Fibroblast of skin of right quadriceps (primary cell): ENCODE measurements around the gene PODXL.
A peak's percentile ranks its signal among the peaks of the same experiment; 100 is the strongest.
"Not testable (repeated sequence)": the region's sequence is repeated elsewhere in the genome, so short reads cannot be mapped to it uniquely, and the experiment has no call there.

Experiments
- DNase-seq: peaks from one replicate; pipeline ENCODE4 v3.0.0-alpha.2; 2013

The PODXL gene

DNA sequence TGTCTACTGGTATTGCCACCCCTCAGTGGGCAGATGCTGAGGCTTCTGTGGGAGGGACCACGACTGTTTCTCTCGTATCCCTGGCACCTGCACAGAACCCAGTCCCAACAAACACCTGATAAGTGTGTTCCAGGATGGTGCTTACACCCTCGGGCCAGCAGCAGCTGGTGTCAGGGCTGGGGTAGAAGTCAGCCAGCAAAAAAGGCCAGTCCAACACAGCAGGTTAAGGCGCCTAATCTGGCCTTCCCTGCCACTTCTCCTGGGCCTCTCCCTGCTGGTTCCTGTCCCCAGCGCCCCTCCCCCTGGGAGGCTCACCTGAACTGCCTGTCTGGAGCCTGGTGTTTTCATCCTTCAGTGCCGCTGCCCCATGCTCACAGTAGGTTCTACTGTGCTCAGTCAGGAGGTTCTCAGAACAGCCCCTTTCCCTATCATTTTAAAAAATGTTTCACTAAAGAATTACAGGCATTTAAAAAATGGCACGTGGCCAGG, 20.0 kb downstream of the PODXL start:
- DNase-seq: no peak

- DNase-seq: no peak
These were observed 22.6 kb downstream of the PODXL start for GRCh38 chr7:131533566-131534561.

- DNase-seq: no peak
These were observed 23.3 kb downstream of the PODXL start for GRCh38 chr7:131533151-131533559.

- DNase-seq: no peak
These were observed 23.8 kb downstream of the PODXL start for GRCh38 chr7:131532570-131533091.

- no peak for DNase-seq
These were observed 26.3 kb downstream of the PODXL start for GRCh38 chr7:131530137-131530536.

- no peak for DNase-seq
These were observed 26.8 kb downstream of the PODXL start for GRCh38 chr7:131529617-131530016.

- no peak for DNase-seq
These were observed 27.2 kb downstream of the PODXL start for GRCh38 chr7:131529179-131529578.

GRCh38 chr7:131527456-131527855, 29.0 kb downstream of the PODXL start:
- DNase-seq: no peak

DNA sequence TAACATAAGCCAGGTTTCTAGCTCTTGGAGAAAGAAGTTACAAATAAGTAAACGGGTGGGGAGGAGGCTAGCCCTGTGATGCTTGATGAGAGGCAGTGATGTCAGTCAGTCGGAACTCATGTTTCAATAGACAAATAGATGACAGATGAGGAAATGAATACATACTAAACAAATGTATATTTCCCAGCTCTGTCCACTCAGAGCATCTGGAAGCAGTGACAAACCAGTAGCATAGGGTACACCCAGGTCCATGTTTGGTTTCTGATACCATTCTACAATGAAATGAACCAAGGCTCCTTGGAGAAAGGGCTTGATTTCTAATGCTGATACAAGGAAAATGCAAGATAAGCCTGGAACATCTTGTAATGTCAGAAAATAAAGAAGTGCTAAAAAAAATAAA, 30.6 kb downstream of the PODXL start:
- peak; percentile 28 for DNase-seq

- DNase-seq: no peak
These were observed 31.7 kb downstream of the PODXL start for GRCh38 chr7:131524703-131525102.

DNA sequence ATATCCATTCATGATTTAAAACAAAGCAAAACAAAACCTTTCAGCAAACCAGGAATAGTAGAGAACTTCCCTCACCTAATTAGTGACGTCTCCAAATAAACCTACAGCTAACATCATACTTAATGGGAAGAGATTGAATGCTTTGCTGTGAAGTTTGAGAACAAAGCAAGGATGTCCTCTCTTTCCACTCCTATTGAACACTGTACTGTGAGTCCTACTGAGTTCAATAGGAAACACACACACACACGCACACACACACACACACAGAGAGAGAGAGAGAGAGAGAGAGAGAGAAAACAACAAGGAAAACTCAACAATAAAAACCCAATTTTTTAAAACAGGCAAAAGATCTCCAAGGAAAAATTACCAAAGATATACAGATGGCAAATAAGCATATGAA, 32.3 kb downstream of the PODXL start:
- no peak for DNase-seq

GRCh38 chr7:131522325-131522930, 34.0 kb downstream of the PODXL start:
- DNase-seq: no peak

GRCh38 chr7:131521651-131522163, 34.7 kb downstream of the PODXL start:
- no peak for DNase-seq

- no peak for DNase-seq
These were observed 37.8 kb downstream of the PODXL start for GRCh38 chr7:131518626-131519025.

DNA sequence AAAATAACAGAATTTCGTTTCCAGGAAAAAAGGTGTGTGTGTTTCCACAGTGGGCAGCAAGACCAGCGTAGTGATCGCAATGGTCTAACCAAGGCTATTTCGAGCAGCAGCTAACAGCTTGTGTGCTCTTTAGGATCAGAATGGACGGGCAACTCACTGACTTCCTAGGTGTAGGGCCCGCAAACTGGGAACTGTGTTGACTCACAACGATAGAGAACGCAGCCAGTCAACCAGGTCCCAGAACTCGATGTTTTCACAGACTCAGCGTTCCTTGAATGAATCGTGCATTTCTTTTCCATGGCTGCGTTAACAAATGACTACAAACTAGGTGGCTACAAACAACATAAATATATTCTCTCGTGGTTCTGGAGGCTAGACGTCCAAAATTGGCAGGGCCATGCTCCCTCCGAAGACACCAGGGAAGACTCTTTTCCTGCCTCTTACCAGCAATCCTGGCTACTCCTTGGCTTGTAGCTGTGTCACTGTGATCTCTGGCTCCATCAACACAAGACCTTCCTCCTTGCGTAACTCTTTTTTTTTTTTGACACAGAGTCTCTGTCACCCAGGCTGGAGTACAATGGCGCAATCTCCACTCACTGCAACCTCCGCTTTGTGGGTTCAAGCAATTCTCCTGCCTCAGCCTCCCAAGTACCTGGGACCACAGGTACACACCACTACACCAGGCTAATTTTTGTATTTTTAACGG, 39.1 kb downstream of the PODXL start:
- no peak for DNase-seq

DNA sequence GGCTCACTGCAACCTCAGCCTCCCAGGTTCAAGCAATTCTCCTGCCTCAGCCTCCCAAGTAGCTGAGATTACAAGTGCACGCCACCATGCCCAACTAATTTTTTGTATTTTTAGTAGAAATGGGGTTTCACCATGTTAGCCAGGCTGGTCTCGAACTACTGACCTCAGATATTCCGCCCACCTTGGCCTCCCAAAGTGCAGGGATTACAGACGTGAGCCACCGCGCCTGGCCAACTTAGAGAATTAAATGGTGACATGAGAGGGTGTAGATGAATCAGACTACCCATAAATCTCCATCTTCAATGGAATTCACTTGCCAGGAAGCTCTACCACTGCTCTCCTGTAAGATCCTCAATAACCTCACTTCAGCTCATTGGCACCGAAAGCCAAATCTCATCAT, 41.0 kb downstream of the PODXL start:
- DNase-seq: not testable (repeated sequence)

- peak; percentile 78 for DNase-seq
These were observed 43.0 kb downstream of the PODXL start for GRCh38 chr7:131513245-131514061.

GRCh38 chr7:131511774-131512535, 44.5 kb downstream of the PODXL start:
- no peak for DNase-seq

DNA sequence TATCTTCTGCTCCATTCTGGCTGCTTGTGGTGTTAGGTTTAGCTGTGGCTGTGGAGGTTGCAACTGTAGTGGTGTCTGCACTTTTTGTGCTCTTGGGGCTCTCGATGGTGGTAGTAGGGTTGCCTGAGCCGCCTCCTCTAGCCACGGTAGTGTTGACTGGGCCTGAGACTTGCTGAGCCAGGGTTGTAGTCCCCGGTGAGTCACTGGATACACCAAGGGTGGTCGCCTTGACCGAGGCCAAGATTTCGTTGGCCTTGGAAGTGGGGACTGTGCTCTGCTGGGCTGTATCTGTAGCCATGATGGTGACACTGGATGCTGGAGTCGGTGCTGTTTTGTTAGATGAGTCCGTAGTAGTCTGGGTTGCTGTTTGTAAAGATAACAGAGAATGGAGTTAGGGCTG, 45.4 kb downstream of the PODXL start:
- DNase-seq: no peak

GRCh38 chr7:131509781-131510180, 46.6 kb downstream of the PODXL start:
- DNase-seq: no peak
